NCI-H460 (cell line): ENCODE results near the gene SMYD3. TPM values are rescaled to one million over a fixed set of nuclear protein-coding genes. Genes with fewer than 3 reads are reported as not detected.
"Not testable (repeated sequence)": the region's sequence is repeated elsewhere in the genome, so short reads cannot be mapped to it uniquely, and the experiment has no call there.

Source experiments
- DNase-seq: peaks from one replicate; pipeline ENCODE4 v3.0.0-alpha.2; 2016; ENCODE audit warnings: low read depth; ENCODE audit errors: extremely low read depth
- total RNA-seq: library from RNA; depleted of rRNA; stranded (reverse); fragments of >200 nt; shearing (Covaris generic); gene quantifications from 2 replicates; pipeline ENCODE4 v1.2.3, GENCODE V29; 2014

SMYD3 gene
- total RNA-seq, 1 experiment from 2014 or later = 348 TPM

GRCh38 chr1:246372559-246372958 lies 134.5 kb downstream of the SMYD3 start:
- DNase-seq = no peak

- no peak for DNase-seq
These were observed 140.0 kb downstream of the SMYD3 start for GRCh38 chr1:246367041-246367440.

GRCh38 chr1:246365708-246366107 lies 141.4 kb downstream of the SMYD3 start:
- DNase-seq = no peak

- no peak for DNase-seq
These were observed 142.6 kb downstream of the SMYD3 start for GRCh38 chr1:246364415-246364941.

GRCh38 chr1:246357014-246357598 lies 150.0 kb downstream of the SMYD3 start:
- DNase-seq = not testable (repeated sequence)

GRCh38 chr1:246355411-246356230 lies 151.5 kb downstream of the SMYD3 start:
- no peak for DNase-seq

- no peak for DNase-seq
These were observed 155.4 kb downstream of the SMYD3 start for GRCh38 chr1:246351721-246352120.

- DNase-seq = no peak
These were observed 156.3 kb downstream of the SMYD3 start for GRCh38 chr1:246350745-246351144.

GRCh38 chr1:246343937-246344336 lies 163.1 kb downstream of the SMYD3 start:
- no peak for DNase-seq

- no peak for DNase-seq
These were observed 163.8 kb downstream of the SMYD3 start for GRCh38 chr1:246343251-246343650.

GRCh38 chr1:246338546-246338945 lies 168.5 kb downstream of the SMYD3 start:
- DNase-seq = no peak

GRCh38 chr1:246338098-246338497 lies 169.0 kb downstream of the SMYD3 start:
- DNase-seq = no peak

- no peak for DNase-seq
These were observed 171.9 kb downstream of the SMYD3 start for GRCh38 chr1:246335151-246335550.

GRCh38 chr1:246333855-246334254 lies 173.2 kb downstream of the SMYD3 start:
- no peak for DNase-seq

- DNase-seq = no peak
These were observed 175.0 kb downstream of the SMYD3 start for GRCh38 chr1:246332078-246332477.

GRCh38 chr1:246329900-246330299 lies 177.2 kb downstream of the SMYD3 start:
- no peak for DNase-seq

- DNase-seq = not testable (repeated sequence)
These were observed 177.8 kb downstream of the SMYD3 start for GRCh38 chr1:246329292-246329691.

GRCh38 chr1:246324711-246325110 lies 182.4 kb downstream of the SMYD3 start:
- DNase-seq = peak; percentile 72

GRCh38 chr1:246324033-246324432 lies 183.0 kb downstream of the SMYD3 start:
- DNase-seq = not testable (repeated sequence)

- peak; percentile 81 for DNase-seq
These were observed 186.8 kb downstream of the SMYD3 start for GRCh38 chr1:246320286-246320685.

GRCh38 chr1:246319083-246319714 lies 187.9 kb downstream of the SMYD3 start:
- DNase-seq = peak; percentile 78
